ENCODE data around the gene MYRIP.

The MYRIP gene

GRCh38 chr3:39892068-39892467 is 82.7 kb downstream of the MYRIP start:
- H3K27me3 ChIP-seq (ENCODE audit: control insufficient read depth, insufficient read depth, low read length): no peaks in the 10 kb centered on the region
- H3K79me2 ChIP-seq: no peaks in the 10 kb centered on the region
- H3K4me2 ChIP-seq (ENCODE audit: low read length): no peak overlapping the region
- H3K9ac ChIP-seq: no peak overlapping the region
- H3K27ac ChIP-seq: no peak overlapping the region
- no peak for TF ChIP-seq CTCF (IDR thresholded peaks at IDR 0.05)
- no peaks in the 10 kb centered on the region for H3K4me1 ChIP-seq
- no peaks in the 10 kb centered on the region for H3K36me3 ChIP-seq (ENCODE audit: control insufficient read depth, insufficient read depth, low read length)
- H3K4me3 ChIP-seq (ENCODE audit: low read depth, low read length): no peak overlapping the region
- H2AFZ ChIP-seq: no peak overlapping the region
- H3K9me3 ChIP-seq (ENCODE audit: control insufficient read depth, low read length): no peaks in the 10 kb centered on the region

GRCh38 chr3:39896184-39896583 is 86.8 kb downstream of the MYRIP start:
- no peak for TF ChIP-seq CTCF (IDR thresholded peaks at IDR 0.05)

GRCh38 chr3:39900462-39901002 is 91.1 kb downstream of the MYRIP start:
- Histone ChIP-seq H3K36me3 (ENCODE audit: control insufficient read depth, insufficient read depth, low read length) (no peaks in the 10 kb centered on the region), H3K27ac (no peak overlapping the region), H3K4me3 (ENCODE audit: low read depth, low read length) (no peak overlapping the region), H3K79me2 (no peaks in the 10 kb centered on the region), H3K27me3 (ENCODE audit: control insufficient read depth, insufficient read depth, low read length) (no peaks in the 10 kb centered on the region), H3K4me2 (ENCODE audit: low read length) (no peak overlapping the region), H3K9ac (no peak overlapping the region), H3K4me1 (no peaks in the 10 kb centered on the region), H3K9me3 (ENCODE audit: control insufficient read depth, low read length) (no peaks in the 10 kb centered on the region), H2AFZ (no peak overlapping the region)
- no peak for TF ChIP-seq CTCF (IDR thresholded peaks at IDR 0.05)

More at GRCh38 chr3:39896184-39896583, 86.8 kb downstream of the MYRIP start:
- H3K4me1 ChIP-seq: no peaks in the 10 kb centered on the region
- H3K27me3 ChIP-seq (ENCODE audit: control insufficient read depth, insufficient read depth, low read length): no peaks in the 10 kb centered on the region
- no peak overlapping the region for H3K27ac ChIP-seq
- H3K36me3 ChIP-seq (ENCODE audit: control insufficient read depth, insufficient read depth, low read length): no peaks in the 10 kb centered on the region
- no peak overlapping the region for H3K4me2 ChIP-seq (ENCODE audit: low read length)
- H2AFZ ChIP-seq: no peak overlapping the region
- no peak overlapping the region for H3K4me3 ChIP-seq (ENCODE audit: low read depth, low read length)
- no peak overlapping the region for H3K9ac ChIP-seq
- no peaks in the 10 kb centered on the region for H3K9me3 ChIP-seq (ENCODE audit: control insufficient read depth, low read length)
- H3K79me2 ChIP-seq: no peaks in the 10 kb centered on the region

- no peaks in the 10 kb centered on the region for H3K4me1 ChIP-seq
- no peaks in the 10 kb centered on the region for H3K9me3 ChIP-seq (ENCODE audit: control insufficient read depth, low read length)
- no peak overlapping the region for H3K27ac ChIP-seq
- no peaks in the 10 kb centered on the region for H3K36me3 ChIP-seq (ENCODE audit: control insufficient read depth, insufficient read depth, low read length)
- H3K4me2 ChIP-seq (ENCODE audit: low read length): no peak overlapping the region
- H3K79me2 ChIP-seq: no peaks in the 10 kb centered on the region
- H3K4me3 ChIP-seq (ENCODE audit: low read depth, low read length): no peak overlapping the region
- no peaks in the 10 kb centered on the region for H3K27me3 ChIP-seq (ENCODE audit: control insufficient read depth, insufficient read depth, low read length)
- H2AFZ ChIP-seq: no peak overlapping the region
- H3K9ac ChIP-seq: no peak overlapping the region
- TF ChIP-seq CTCF (IDR thresholded peaks at IDR 0.05): no peak
Measured at GRCh38 chr3:39903253-39903652, 93.8 kb downstream of the MYRIP start.

GRCh38 chr3:39905788-39906187 is 96.4 kb downstream of the MYRIP start:
- no peaks in the 10 kb centered on the region for H3K36me3 ChIP-seq (ENCODE audit: control insufficient read depth, insufficient read depth, low read length)
- no peaks in the 10 kb centered on the region for H3K4me1 ChIP-seq
- H3K9ac ChIP-seq: no peak overlapping the region
- H3K4me2 ChIP-seq (ENCODE audit: low read length): no peak overlapping the region
- no peak overlapping the region for H3K27ac ChIP-seq
- no peaks in the 10 kb centered on the region for H3K9me3 ChIP-seq (ENCODE audit: control insufficient read depth, low read length)
- H3K4me3 ChIP-seq (ENCODE audit: low read depth, low read length): no peak overlapping the region
- H2AFZ ChIP-seq: no peak overlapping the region
- TF ChIP-seq CTCF (IDR thresholded peaks at IDR 0.05): no peak
- H3K79me2 ChIP-seq: no peaks in the 10 kb centered on the region
- H3K27me3 ChIP-seq (ENCODE audit: control insufficient read depth, insufficient read depth, low read length): no peaks in the 10 kb centered on the region
